Measurements from ENCODE around the gene FAF1. TPM values are rescaled to one million over a fixed set of nuclear protein-coding genes. Genes with fewer than 3 reads are reported as not detected.
"Not testable (repeated sequence)": the region's sequence is repeated elsewhere in the genome, so short reads cannot be mapped to it uniquely, and the experiment has no call there.

Gene FAF1
- total RNA-seq, 1 donor from 2014 or later, result 46.4 TPM

GRCh38 chr1:50942334-50942733, 17.7 kb downstream of the FAF1 start:
- Histone ChIP-seq H3K4me3 (no peak overlapping the region), H3K36me3 (no peaks in the 10 kb centered on the region), H3K4me1 (no peaks in the 10 kb centered on the region), H3K27ac (no peak overlapping the region), H3K9me3 (no peaks in the 10 kb centered on the region), H3K27me3 (no peaks in the 10 kb centered on the region)
- intact Hi-C loops (cut with DNase I), result no loop called here
- DNase-seq (no peak), ATAC-seq (no peak)
- no peak for TF ChIP-seq CTCF (IDR thresholded peaks at IDR 0.05)

GRCh38 chr1:50940291-50940690, 19.8 kb downstream of the FAF1 start:
- intact Hi-C loops (cut with DNase I), result no loop called here

GRCh38 chr1:50936321-50936720, 23.7 kb downstream of the FAF1 start:
- no peak overlapping the region for H3K4me3 ChIP-seq
- no peaks in the 10 kb centered on the region for H3K4me1 ChIP-seq
- ATAC-seq (no peak), DNase-seq (no peak)
- H3K27ac ChIP-seq, result no peak overlapping the region
- TF ChIP-seq CTCF (IDR thresholded peaks at IDR 0.05), result no peak
- H3K36me3 ChIP-seq, result no peaks in the 10 kb centered on the region
- no peaks in the 10 kb centered on the region for H3K9me3 ChIP-seq
- intact Hi-C loops (cut with DNase I), result no loop called here
- no peaks in the 10 kb centered on the region for H3K27me3 ChIP-seq

More at GRCh38 chr1:50940291-50940690, 19.8 kb downstream of the FAF1 start:
- TF ChIP-seq CTCF (IDR thresholded peaks at IDR 0.05), result no peak
- Histone ChIP-seq H3K4me1 (no peaks in the 10 kb centered on the region), H3K36me3 (no peaks in the 10 kb centered on the region), H3K4me3 (no peak overlapping the region), H3K27me3 (no peaks in the 10 kb centered on the region), H3K27ac (no peak overlapping the region), H3K9me3 (no peaks in the 10 kb centered on the region)
- no peak for ATAC-seq
- DNase-seq, result no peak

- H3K36me3 ChIP-seq; H3K27me3 ChIP-seq; H3K9me3 ChIP-seq; DNase-seq; ATAC-seq; H3K4me1 ChIP-seq; intact Hi-C loops (cut with DNase I); H3K27ac ChIP-seq; H3K4me3 ChIP-seq: not testable (repeated sequence)
Observed at GRCh38 chr1:50935276-50935675, 24.8 kb downstream of the FAF1 start.

GRCh38 chr1:50934838-50935237, 25.2 kb downstream of the FAF1 start:
- ATAC-seq, result no peak
- no peaks in the 10 kb centered on the region for H3K27me3 ChIP-seq
- intact Hi-C loops (cut with DNase I), result no loop called here
- no peaks in the 10 kb centered on the region for H3K36me3 ChIP-seq
- no peaks in the 10 kb centered on the region for H3K4me1 ChIP-seq
- H3K9me3 ChIP-seq, result no peaks in the 10 kb centered on the region
- no peak for DNase-seq
- H3K4me3 ChIP-seq, result no peak overlapping the region
- no peak for TF ChIP-seq CTCF (IDR thresholded peaks at IDR 0.05)
- H3K27ac ChIP-seq, result no peak overlapping the region

- H3K27ac ChIP-seq; ATAC-seq; H3K9me3 ChIP-seq; DNase-seq; H3K27me3 ChIP-seq; H3K36me3 ChIP-seq; H3K4me3 ChIP-seq; intact Hi-C loops (cut with DNase I); H3K4me1 ChIP-seq: not testable (repeated sequence)
Observed at GRCh38 chr1:50933770-50934169, 26.3 kb downstream of the FAF1 start.

GRCh38 chr1:50932043-50932442, 28.0 kb downstream of the FAF1 start:
- H3K4me1 ChIP-seq; H3K4me3 ChIP-seq; DNase-seq; intact Hi-C loops (cut with DNase I); ATAC-seq; H3K36me3 ChIP-seq; H3K27me3 ChIP-seq; H3K9me3 ChIP-seq; H3K27ac ChIP-seq: not testable (repeated sequence)
